Trophoblast cell (in vitro differentiated cells and primary cell): ENCODE results near the gene AGXT2.

Experiments used
- DNase-seq, 2 donors: peaks; one replicate each; pipeline ENCODE4 v3.0.0-alpha.2; 2016
- H2AFZ ChIP-seq: 2 replicates; pipeline ENCODE4 v1.6.1; 2013; ENCODE audit warnings: low read length, moderate library complexity, mild to moderate bottlenecking; ENCODE audit not compliant: insufficient read depth, poor library complexity
- H2AK5ac ChIP-seq: 2 replicates; pipeline ENCODE4 v1.6.1; 2013; ENCODE audit warnings: mild to moderate bottlenecking, low read length
- H2BK120ac ChIP-seq: 2 replicates; pipeline ENCODE4 v1.6.1; 2013; ENCODE audit warnings: low read length, mild to moderate bottlenecking, moderate library complexity; ENCODE audit not compliant: insufficient read depth, poor library complexity
- H2BK12ac ChIP-seq: 2 replicates; pipeline ENCODE4 v1.6.1; 2013; ENCODE audit warnings: mild to moderate bottlenecking, low read length, moderate library complexity
- H2BK5ac ChIP-seq: 2 replicates; pipeline ENCODE4 v1.6.1; 2013; ENCODE audit warnings: low read length, low read depth, moderate library complexity, mild to moderate bottlenecking; ENCODE audit not compliant: poor library complexity
- H3K14ac ChIP-seq: 2 replicates; pipeline ENCODE4 v1.6.1; 2013; ENCODE audit warnings: mild to moderate bottlenecking, low read length
- H3K18ac ChIP-seq: 2 replicates; pipeline ENCODE4 v1.6.1; 2013; ENCODE audit warnings: mild to moderate bottlenecking, low read length
- H3K23ac ChIP-seq: 2 replicates; pipeline ENCODE4 v1.6.1; 2013; ENCODE audit warnings: low read length
- H3K27ac ChIP-seq: 2 replicates; pipeline ENCODE4 v1.5.1; 2013; ENCODE audit warnings: low read depth, mild to moderate bottlenecking, inconsistent platforms, low read length, moderate library complexity
- H3K27me3 ChIP-seq: 2 replicates; pipeline ENCODE4 v1.6.1; 2013; ENCODE audit warnings: inconsistent platforms, mild to moderate bottlenecking, low read length, moderate library complexity; ENCODE audit not compliant: insufficient read depth
- H3K36me3 ChIP-seq, 2 experiments: 1 replicate in 1 of 2; 2 replicates in 1 of 2; pipeline ENCODE4 v1.6.1; 2013; ENCODE audit warnings: low read length in 2 of 2, mild to moderate bottlenecking in 2 of 2, moderate library complexity in 1 of 2; ENCODE audit not compliant: insufficient read depth in 2 of 2, control insufficient read depth in 1 of 2
- H3K4ac ChIP-seq: 2 replicates; pipeline ENCODE4 v1.6.1; 2013; ENCODE audit warnings: low read depth, mild to moderate bottlenecking, low read length, moderate library complexity
- H3K4me1 ChIP-seq, 2 experiments: 1 replicate in 1 of 2; 2 replicates in 1 of 2; pipeline ENCODE4 v1.6.1; 2013; ENCODE audit warnings: low read length in 2 of 2, mild to moderate bottlenecking in 2 of 2, moderate library complexity in 1 of 2; ENCODE audit not compliant: insufficient read depth in 2 of 2, control insufficient read depth in 1 of 2
- H3K4me2 ChIP-seq: 2 replicates; pipeline ENCODE4 v1.6.1; 2013; ENCODE audit warnings: inconsistent platforms, mild to moderate bottlenecking, low read length, moderate library complexity
- H3K4me3 ChIP-seq: 2 replicates; pipeline ENCODE4 v1.5.1; 2013; ENCODE audit warnings: mild to moderate bottlenecking, low read depth, low read length, inconsistent platforms
- H3K79me1 ChIP-seq: one replicate; pipeline ENCODE4 v1.6.1; 2013; ENCODE audit warnings: low read length
- H3K79me2 ChIP-seq: 2 replicates; pipeline ENCODE4 v1.6.1; 2013; ENCODE audit warnings: low read length, mild to moderate bottlenecking; ENCODE audit not compliant: control insufficient read depth, insufficient read depth, poor library complexity
- H3K9ac ChIP-seq: 2 replicates; pipeline ENCODE4 v1.6.1; 2013; ENCODE audit warnings: mild to moderate bottlenecking, low read length
- H3K9me3 ChIP-seq: 2 replicates; pipeline ENCODE4 v1.6.1; 2013; ENCODE audit warnings: low read depth, mild to moderate bottlenecking, control low read depth, inconsistent platforms, low read length; ENCODE audit not compliant: insufficient read depth
- H4K12ac ChIP-seq: 2 replicates; pipeline ENCODE4 v1.6.1; 2013; ENCODE audit warnings: low read depth, mild to moderate bottlenecking, low read length, moderate library complexity
- H4K8ac ChIP-seq: 2 replicates; pipeline ENCODE4 v1.6.1; 2013; ENCODE audit warnings: low read depth, mild to moderate bottlenecking, low read length, moderate library complexity
- H4K91ac ChIP-seq: one replicate; pipeline ENCODE4 v1.6.1; 2013; ENCODE audit warnings: low read depth, mild to moderate bottlenecking, low read length, moderate library complexity
- WGBS: extraction: QIAGEN DNeasy Blood & Tissue Kit; methylation state at CpG from one replicate; pipeline ENCODE4 v1.1.7; 2013; ENCODE audit warnings: missing lambda C conversion rate; ENCODE audit not compliant: insufficient read length, insufficient coverage; ENCODE audit errors: extremely low coverage; 5-methylcytosine and 5-hydroxymethylcytosine counted together

The AGXT2 gene

DNA sequence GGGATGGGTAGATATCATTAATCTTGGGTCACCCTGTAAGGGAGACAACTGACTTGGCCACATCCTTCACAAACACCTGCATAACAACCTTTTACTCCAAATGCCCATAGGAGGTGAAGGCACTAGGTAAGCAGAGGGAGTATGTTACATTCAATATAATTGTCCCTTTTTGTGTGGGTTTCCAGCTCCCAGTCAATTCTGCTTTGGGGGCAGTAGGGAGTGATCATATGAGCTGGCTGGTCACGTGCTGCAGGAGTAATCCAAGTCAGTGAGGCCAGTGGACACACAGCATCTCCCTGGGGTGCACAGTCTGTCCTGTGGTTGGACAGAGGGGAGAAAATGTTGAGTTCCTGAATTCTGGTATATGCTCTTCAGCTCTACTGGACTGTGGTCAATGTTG lies 1.2 kb upstream of the AGXT2 start:
- H2BK120ac ChIP-seq, result no peak overlapping the region
- no peaks in the 10 kb centered on the region for H3K79me2 ChIP-seq
- no CpG with 5 or more reads among the region's 1 CpG for whole genome bisulfite sequencing
- no peaks in the 10 kb centered on the region for H3K4me1 ChIP-seq
- H3K36me3 ChIP-seq, result no peaks in the 10 kb centered on the region
- H3K23ac ChIP-seq, result no peak overlapping the region
- H3K4me3 ChIP-seq, result no peak overlapping the region
- no peak overlapping the region for H3K18ac ChIP-seq
- H3K27me3 ChIP-seq, result no peaks in the 10 kb centered on the region
- no peak overlapping the region for H2BK5ac ChIP-seq
- H2AK5ac ChIP-seq, result no peak overlapping the region
- no peak overlapping the region for H3K27ac ChIP-seq
- no peak overlapping the region for H2BK12ac ChIP-seq
- H3K4me2 ChIP-seq, result no peak overlapping the region
- H3K9me3 ChIP-seq, result no peaks in the 10 kb centered on the region
- no peak overlapping the region for H4K12ac ChIP-seq
- no peak overlapping the region for H3K9ac ChIP-seq
- no peak overlapping the region for H4K8ac ChIP-seq
- H3K79me1 ChIP-seq, result no peaks in the 10 kb centered on the region
- no peak for DNase-seq
- H3K14ac ChIP-seq, result no peak overlapping the region
- H2AFZ ChIP-seq, result no peak overlapping the region
- no peak overlapping the region for H4K91ac ChIP-seq
- no peak overlapping the region for H3K4ac ChIP-seq

DNA sequence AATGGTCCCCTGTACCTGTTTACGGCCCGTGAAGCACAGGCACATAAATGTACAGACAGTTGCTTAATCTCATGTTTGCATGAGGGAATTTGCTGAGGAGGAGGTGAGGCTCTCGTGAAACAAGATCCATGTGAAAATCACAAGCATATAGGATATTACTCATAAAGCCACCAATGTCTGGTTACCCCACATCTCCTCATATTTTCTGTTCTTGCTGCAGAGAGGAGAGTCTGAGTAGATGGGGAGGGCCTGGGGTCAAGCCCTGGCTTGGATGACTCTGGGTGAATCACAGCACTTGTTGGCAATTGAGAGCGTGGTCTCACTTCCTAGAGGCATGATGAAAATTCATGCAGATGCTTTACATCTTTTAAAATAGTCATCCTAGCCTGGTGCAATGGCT lies 975 bp downstream of the AGXT2 start:
- no peaks in the 10 kb centered on the region for H3K79me2 ChIP-seq
- no peak overlapping the region for H2BK5ac ChIP-seq
- H3K4me2 ChIP-seq, result no peak overlapping the region
- H3K14ac ChIP-seq, result no peak overlapping the region
- no peaks in the 10 kb centered on the region for H3K36me3 ChIP-seq
- H3K18ac ChIP-seq, result no peak overlapping the region
- H4K91ac ChIP-seq, result no peak overlapping the region
- H2BK120ac ChIP-seq, result no peak overlapping the region
- H3K9ac ChIP-seq, result no peak overlapping the region
- H2BK12ac ChIP-seq, result no peak overlapping the region
- no peak overlapping the region for H2AK5ac ChIP-seq
- no peak overlapping the region for H3K23ac ChIP-seq
- no peaks in the 10 kb centered on the region for H3K27me3 ChIP-seq
- no CpG with 5 or more reads among the region's 4 CpGs for WGBS
- H3K4me3 ChIP-seq, result no peak overlapping the region
- no peak overlapping the region for H4K8ac ChIP-seq
- no peaks in the 10 kb centered on the region for H3K9me3 ChIP-seq
- H2AFZ ChIP-seq, result no peak overlapping the region
- DNase-seq, result no peak
- H3K4me1 ChIP-seq, result no peaks in the 10 kb centered on the region
- H3K79me1 ChIP-seq, result no peaks in the 10 kb centered on the region
- no peak overlapping the region for H4K12ac ChIP-seq
- H3K4ac ChIP-seq, result no peak overlapping the region
- no peak overlapping the region for H3K27ac ChIP-seq

DNA sequence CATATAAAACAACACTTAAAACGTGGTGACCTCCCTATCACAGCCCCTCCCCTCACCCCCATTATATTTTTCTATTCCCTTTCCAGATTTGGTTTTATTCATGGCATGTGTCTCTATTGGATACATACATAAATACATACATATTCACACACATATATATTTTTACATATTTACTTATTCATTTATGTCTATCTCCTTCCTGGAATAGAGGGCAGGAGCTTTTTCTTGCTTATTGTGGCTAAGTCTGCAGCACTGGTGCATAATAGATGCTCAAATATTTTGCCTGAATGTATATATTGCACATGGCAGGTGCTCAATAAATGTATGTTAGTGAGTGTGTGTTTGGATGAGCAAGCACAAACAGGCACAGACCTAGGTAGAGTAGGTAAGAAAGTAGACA lies 2.5 kb downstream of the AGXT2 start:
- no peak overlapping the region for H3K4me2 ChIP-seq
- no peak overlapping the region for H3K27ac ChIP-seq
- H3K18ac ChIP-seq, result no peak overlapping the region

DNA sequence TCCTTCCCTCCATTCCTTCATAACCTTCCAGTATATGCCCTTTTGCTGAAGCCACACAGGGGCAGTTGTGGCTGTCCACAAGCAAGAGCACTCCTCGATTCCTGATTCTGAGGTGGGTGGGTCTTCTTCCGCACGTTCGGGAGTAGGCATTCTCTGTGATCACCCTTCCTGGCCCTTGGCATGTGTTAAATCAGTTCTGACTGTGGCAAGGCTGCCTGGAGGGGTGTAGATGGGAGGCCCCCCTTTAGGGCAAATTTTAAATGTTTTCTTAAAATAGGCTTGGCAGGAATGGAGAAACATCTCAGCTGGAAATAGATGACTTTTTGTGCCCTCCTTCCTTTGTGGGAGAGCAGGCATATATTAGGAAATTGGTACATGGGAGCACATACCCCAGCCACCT lies 3.1 kb downstream of the AGXT2 start:
- H4K8ac ChIP-seq, result no peak overlapping the region
- no peak overlapping the region for H3K27ac ChIP-seq
- H3K4me2 ChIP-seq, result no peak overlapping the region
- no peak overlapping the region for H2BK12ac ChIP-seq
- no peak overlapping the region for H3K4me3 ChIP-seq
- H2BK5ac ChIP-seq, result no peak overlapping the region
- no peak overlapping the region for H3K9ac ChIP-seq
- no peak overlapping the region for H2AFZ ChIP-seq
- H2BK120ac ChIP-seq, result no peak overlapping the region
- no peaks in the 10 kb centered on the region for H3K4me1 ChIP-seq
- H3K18ac ChIP-seq, result no peak overlapping the region
- H3K9me3 ChIP-seq, result no peaks in the 10 kb centered on the region
- H4K12ac ChIP-seq, result no peak overlapping the region
- H3K79me2 ChIP-seq, result no peaks in the 10 kb centered on the region
- H2AK5ac ChIP-seq, result no peak overlapping the region
- no peak for DNase-seq
- H4K91ac ChIP-seq, result no peak overlapping the region
- H3K36me3 ChIP-seq, result no peaks in the 10 kb centered on the region
- no CpG with 5 or more reads among the region's 4 CpGs for WGBS
- no peak overlapping the region for H3K14ac ChIP-seq
- no peak overlapping the region for H3K23ac ChIP-seq
- no peak overlapping the region for H3K4ac ChIP-seq
- no peaks in the 10 kb centered on the region for H3K27me3 ChIP-seq
- H3K79me1 ChIP-seq, result no peaks in the 10 kb centered on the region

More for the DNA sequence above, 2.5 kb downstream of the AGXT2 start:
- no peak for DNase-seq
- Histone ChIP-seq H3K9me3 (no peaks in the 10 kb centered on the region), H3K4me3 (no peak overlapping the region), H3K14ac (no peak overlapping the region), H3K79me1 (no peaks in the 10 kb centered on the region), H2BK120ac (no peak overlapping the region), H2AFZ (no peak overlapping the region), H4K12ac (no peak overlapping the region), H2AK5ac (no peak overlapping the region), H2BK12ac (no peak overlapping the region), H4K8ac (no peak overlapping the region), H3K23ac (no peak overlapping the region), H4K91ac (no peak overlapping the region), H3K36me3 (no peaks in the 10 kb centered on the region), H3K4ac (no peak overlapping the region), H3K4me1 (no peaks in the 10 kb centered on the region), H3K9ac (no peak overlapping the region), H3K79me2 (no peaks in the 10 kb centered on the region), H2BK5ac (no peak overlapping the region), H3K27me3 (no peaks in the 10 kb centered on the region)
- WGBS, result no CpG with 5 or more reads among the region's 1 CpG
